Fibroblast of the aortic adventitia (primary cell): ENCODE measurements around the gene OR2B3. TPM values are rescaled to one million over a fixed set of nuclear protein-coding genes. Genes with fewer than 3 reads are reported as not detected.

ENCODE experiments used
- DNase-seq: peaks from one replicate; pipeline ENCODE4 v3.0.0-alpha.2; 2010; ENCODE audit warnings: low read depth
- H3K4me3 ChIP-seq: 2 replicates; pipeline ENCODE4 v1.5.1; 2011; ENCODE audit warnings: low read depth, mild to moderate bottlenecking, control low read depth, low read length, moderate library complexity
- CTCF ChIP-seq: IDR thresholded peaks from 2 replicates; pipeline ENCODE4 v1.5.1; 2011; ENCODE audit warnings: mild to moderate bottlenecking, low read length, control low read depth, inconsistent platforms; ENCODE audit not compliant: insufficient read depth
- total RNA-seq: library from RNA; depleted of rRNA; stranded (reverse); fragments of >200 nt; gene quantifications from 2 replicates; pipeline ENCODE4 v1.2.3, GENCODE V29; 2012; ENCODE audit warnings: low replicate concordance

Gene OR2B3
- total RNA-seq, 1 donor: not detected

DNA sequence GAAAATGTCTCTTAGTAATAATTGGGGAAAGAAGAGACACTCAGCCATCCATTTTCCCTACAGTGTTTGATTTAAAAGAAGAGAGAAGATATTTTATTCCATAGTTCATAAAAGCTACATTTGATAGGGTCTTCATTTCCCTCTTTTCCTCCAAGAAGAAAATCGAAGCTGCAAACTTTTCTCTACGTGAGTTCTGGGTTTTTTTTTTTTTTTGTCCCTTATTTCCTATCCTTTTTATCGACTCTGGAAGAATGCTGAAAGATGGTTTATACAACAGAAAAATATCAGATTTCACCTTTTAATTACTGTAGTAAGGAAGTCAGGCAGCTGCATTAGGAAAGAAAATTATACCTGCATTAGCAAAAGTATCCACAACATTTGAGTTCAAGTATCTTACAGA is 12.1 kb upstream of the OR2B3 start, which contains the start of gene OR2J1:
TSS of gene OR2J1 (plus strand) at position 301 of the 400 bp plus-strand sequence. CDS start 1,453 bp downstream, outside the sequence.
- no peak within 1 kb of the TSS for H3K4me3 ChIP-seq
- no peak for TF ChIP-seq CTCF
- DNase-seq: no peak

GRCh38 chr6:29097803-29098202 is 10.7 kb upstream of the OR2B3 start:
- no peak for DNase-seq
- TF ChIP-seq CTCF: no peak
- no peak overlapping the region for H3K4me3 ChIP-seq

DNA sequence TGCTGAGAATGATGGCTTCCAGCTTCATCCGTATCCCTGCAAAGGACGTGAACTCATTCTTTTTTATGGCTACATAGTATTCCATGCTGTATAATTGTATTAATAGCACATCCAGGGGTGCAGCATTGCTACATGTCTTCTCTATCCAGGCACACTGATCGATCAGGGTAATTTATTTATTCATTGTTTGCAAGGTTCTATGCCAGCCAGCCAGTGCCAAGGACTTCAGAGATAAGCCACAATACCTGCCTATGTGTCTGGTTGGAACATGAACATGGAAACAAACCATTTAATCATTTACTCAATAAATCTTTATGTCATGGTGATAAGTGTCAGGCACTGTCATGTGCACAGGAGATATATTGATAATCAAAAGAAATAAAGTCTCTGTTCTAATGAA is 5.8 kb upstream of the OR2B3 start:
- no peak for DNase-seq
- H3K4me3 ChIP-seq: no peak overlapping the region
- TF ChIP-seq CTCF: no peak

DNA sequence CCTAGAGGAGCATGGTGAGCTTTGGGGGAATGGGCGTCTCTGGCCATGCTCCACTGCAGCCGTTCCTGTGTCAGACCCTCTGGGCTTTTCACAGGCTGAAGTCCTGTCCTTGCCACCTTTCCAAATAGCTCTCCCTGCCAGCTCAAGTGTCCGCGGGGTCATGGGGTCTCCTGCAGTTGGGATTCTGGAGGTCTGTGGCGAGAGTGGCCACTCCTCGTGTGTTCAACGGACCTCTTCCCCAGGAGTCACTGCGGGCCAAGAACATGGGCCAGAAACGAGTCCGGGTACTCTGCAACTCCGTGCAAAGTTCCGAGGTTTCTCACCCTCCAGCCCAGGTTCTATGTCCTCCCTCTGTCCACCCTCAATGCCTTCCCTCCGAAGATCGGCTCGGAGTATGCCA is 4.7 kb downstream of the OR2B3 start:
- TF ChIP-seq CTCF: no peak
- no peak overlapping the region for H3K4me3 ChIP-seq
- DNase-seq: no peak

GRCh38 chr6:29081312-29081711 is 5.8 kb downstream of the OR2B3 start:
- no peak for DNase-seq
- no peak for TF ChIP-seq CTCF
- no peak overlapping the region for H3K4me3 ChIP-seq

GRCh38 chr6:29079203-29079602 is 7.9 kb downstream of the OR2B3 start:
- TF ChIP-seq CTCF: no peak

DNA sequence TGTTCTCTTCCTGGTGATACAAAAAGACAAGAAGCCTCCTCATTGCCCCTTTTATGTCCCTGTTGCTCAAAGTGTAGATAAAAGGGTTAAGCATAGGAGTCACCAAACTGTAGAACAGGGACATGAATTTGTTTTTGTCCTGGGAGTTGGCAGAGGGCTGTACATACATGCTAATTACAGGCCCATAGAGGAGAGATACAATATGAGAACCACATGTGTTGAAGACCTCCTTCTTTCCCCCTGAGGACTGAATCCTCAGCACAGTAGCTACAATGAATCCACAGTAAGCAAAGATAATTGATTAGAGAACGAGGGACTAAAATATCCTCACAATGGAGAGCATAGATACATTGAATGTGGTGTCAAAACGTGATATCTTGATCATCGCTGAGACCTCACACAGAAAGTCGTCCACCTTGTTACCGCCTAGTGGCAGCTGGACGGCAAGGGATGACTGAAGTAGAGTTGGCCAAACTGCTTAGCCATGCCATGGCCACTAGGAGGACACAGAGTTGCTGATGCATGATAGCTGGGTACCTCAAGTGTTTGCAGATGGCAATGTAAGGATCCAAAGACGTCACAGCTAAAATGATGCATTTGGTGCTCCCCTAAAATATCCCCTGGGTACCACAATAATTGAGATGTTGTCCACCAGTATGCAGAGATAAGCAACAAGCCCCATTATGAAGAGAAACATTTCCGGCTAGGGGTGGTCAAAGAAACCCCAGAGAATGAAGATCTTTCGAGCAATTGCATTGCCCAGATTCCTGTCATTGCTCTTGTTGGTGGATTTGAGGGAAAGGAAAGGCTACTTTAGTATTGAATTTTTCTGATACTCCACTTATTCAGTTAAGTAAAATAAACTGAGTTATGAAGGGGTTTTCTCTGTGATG is 15.0 kb downstream of the OR2B3 start:
- TF ChIP-seq CTCF: peak; percentile 39
- no peak overlapping the region for H3K4me3 ChIP-seq
- peak; percentile 1 for DNase-seq

More at GRCh38 chr6:29079203-29079602, 7.9 kb downstream of the OR2B3 start:
- DNase-seq: no peak
- H3K4me3 ChIP-seq: no peak overlapping the region
